DOHH2 (cell line): Measurements from ENCODE around the gene COPE.

Experiments
- CTCF ChIP-seq: fragments of 200-600 bp; sonication (generic); IDR thresholded peaks from one replicate; pipeline ENCODE4 v1.5.1; 2014; ENCODE audit warnings: antibody characterized with exemption, mild to moderate bottlenecking, low read depth, low read length; ENCODE audit not compliant: poor library complexity, severe bottlenecking
- EZH2phosphoT487 ChIP-seq: fragments of 200-600 bp; sonication (generic); IDR thresholded peaks from 2 replicates; pipeline ENCODE4 v1.6.1; 2017; ENCODE audit warnings: borderline replicate concordance, mild to moderate bottlenecking, antibody characterized with exemption, low read length, moderate library complexity, mixed read lengths

GRCh38 chr19:18898607-18899408 is 20.4 kb downstream of the COPE start:
- no peak for TF ChIP-seq CTCF
- TF ChIP-seq EZH2phosphoT487, result no peak
